HCT116 (cell line): ENCODE data around the gene AGAP1. TPM values are rescaled to one million over a fixed set of nuclear protein-coding genes. Genes with fewer than 3 reads are reported as not detected.

ENCODE experiments used
- ATAC-seq: fragments of 200-7000 bp; cut with Tn5 transposase; 2 replicates; pipeline ENCODE4 v1.9.1; 2020; ENCODE audit warnings: mild to moderate bottlenecking, moderate library complexity
- BruUV-seq: library from RNA; stranded (reverse); fragments of 400-500 nt; replicated peaks from 2 replicates; lab custom pipeline; 2021; lab: Mats Ljungman, UMichigan
- CTCF ChIA-PET: fragments of 300-600 bp; sonication (Branson Sonifier 250); formaldehyde crosslinking; loops from one replicate; lab custom pipeline; 2021; ENCODE audit warnings: antibody characterized with exemption; lab: Charles Lee
- POLR2A ChIA-PET: fragments of 300-600, 350-600 bp; sonication (Branson Sonifier 250); formaldehyde crosslinking; loops from one replicate; lab custom pipeline; 2021; ENCODE audit warnings: antibody characterized with exemption; lab: Charles Lee
- RAD21 ChIA-PET, 2 experiments: fragments of 300-600 bp; sonication (Branson Sonifier 250); formaldehyde crosslinking; loops; one replicate each; lab custom pipeline; 2023; ENCODE audit warnings: low total read pairs in 2 of 2; ENCODE audit not compliant: uncharacterized antibody in 2 of 2, unreplicated experiment in 2 of 2, low non-redundant PET in 1 of 2; lab: Charles Lee
- DNase-seq: peaks from one replicate; pipeline ENCODE4 v3.0.0-alpha.2; 2010; ENCODE audit warnings: low read depth, low spot score
- H2AFZ ChIP-seq: fragments of 200-600 bp; shearing (Covaris generic), sonication (generic); 2 replicates; pipeline ENCODE4 v1.6.1; 2017; ENCODE audit warnings: low read depth, mixed run types, mixed read lengths, antibody characterized with exemption, low read length; ENCODE audit not compliant: poor library complexity, severe bottlenecking
- H3K27ac ChIP-seq: 2 replicates; pipeline ENCODE4 v1.5.1; 2012; ENCODE audit warnings: low read depth, low read length
- H3K27me3 ChIP-seq: fragments of 200-600 bp; sonication (generic); 2 replicates; pipeline ENCODE4 v1.6.1; 2016; ENCODE audit warnings: mixed run types, low read length, mixed read lengths; ENCODE audit not compliant: insufficient read depth
- H3K36me3 ChIP-seq, 2 experiments: fragments of 200-500 bp in 1 of 2; fragments of 200-600 bp in 1 of 2; sonication (Bioruptor generic) in 1 of 2; sonication (generic) in 1 of 2; 2 replicates each; pipeline versions ENCODE4 v1.5.1 to v1.6.1; 2014 to 2016; ENCODE audit warnings: low read length in 2 of 2, inconsistent platforms in 1 of 2, mixed read lengths in 1 of 2, mixed run types in 1 of 2; ENCODE audit not compliant: insufficient read depth in 2 of 2, control insufficient read depth in 1 of 2
- H3K4me1 ChIP-seq, 2 experiments: fragments of 200-600 bp in 1 of 2; sonication (generic) in 1 of 2; 2 replicates each; pipeline versions ENCODE4 v1.5.1 to v1.6.1; 2012 to 2017; ENCODE audit warnings: low read length in 2 of 2, inconsistent platforms in 1 of 2, mild to moderate bottlenecking in 1 of 2, mixed read lengths in 1 of 2, mixed run types in 1 of 2, moderate library complexity in 1 of 2; ENCODE audit not compliant: insufficient read depth in 2 of 2, control insufficient read depth in 1 of 2
- H3K4me2 ChIP-seq: fragments of 200-600 bp; sonication (generic); 2 replicates; pipeline ENCODE4 v1.6.1; 2017; ENCODE audit warnings: mixed run types, low read length, mixed read lengths
- H3K4me3 ChIP-seq, 2 experiments: fragments of 200-600 bp in 1 of 2; sonication (generic) in 1 of 2; replicated peaks in 1 of 2; 2 replicates each; pipeline ENCODE4 v1.5.1; 2011 to 2016; ENCODE audit warnings: low read length in 2 of 2, control low read depth in 1 of 2, low read depth in 1 of 2, mild to moderate bottlenecking in 1 of 2, mixed read lengths in 1 of 2, mixed run types in 1 of 2
- H3K79me2 ChIP-seq: fragments of 200-600 bp; sonication (generic); 2 replicates; pipeline ENCODE4 v1.6.1; 2017; ENCODE audit warnings: mild to moderate bottlenecking, mixed run types, low read length, moderate library complexity, mixed read lengths; ENCODE audit not compliant: insufficient read depth
- H3K9ac ChIP-seq: fragments of 200-600 bp; sonication (generic); 2 replicates; pipeline ENCODE4 v1.6.1; 2016; ENCODE audit warnings: low read length, mixed read lengths
- H3K9me2 ChIP-seq: fragments of 200-600 bp; sonication (generic), shearing (Covaris generic); 2 replicates; pipeline ENCODE4 v1.6.1; 2017; ENCODE audit warnings: mixed run types, mild to moderate bottlenecking, moderate library complexity; ENCODE audit not compliant: insufficient read depth
- H3K9me3 ChIP-seq, 2 experiments: fragments of 200-500 bp in 1 of 2; fragments of 200-600 bp in 1 of 2; sonication (Bioruptor generic) in 1 of 2; sonication (generic) in 1 of 2; 2 replicates each; pipeline ENCODE4 v1.6.1; 2014 to 2017; ENCODE audit warnings: low read length in 2 of 2, mixed read lengths in 2 of 2, inconsistent platforms in 1 of 2, low read depth in 1 of 2, mild to moderate bottlenecking in 1 of 2, mixed run types in 1 of 2, moderate library complexity in 1 of 2; ENCODE audit not compliant: control insufficient read depth in 1 of 2, insufficient read depth in 1 of 2
- H4K20me1 ChIP-seq: fragments of 200-600 bp; sonication (generic), shearing (Covaris generic); 2 replicates; pipeline ENCODE4 v1.6.1; 2017; ENCODE audit warnings: mixed run types, mild to moderate bottlenecking, moderate library complexity; ENCODE audit not compliant: insufficient read depth
- CBX3 ChIP-seq: IDR thresholded peaks from 2 replicates; pipeline ENCODE4 v1.6.1; 2012; ENCODE audit warnings: low read depth
- CEBPB ChIP-seq: IDR thresholded peaks from 2 replicates; pipeline ENCODE4 v1.6.1; 2012; ENCODE audit warnings: low read depth
- EGR1 ChIP-seq: IDR thresholded peaks from 2 replicates; pipeline ENCODE4 v1.6.1; 2012; ENCODE audit warnings: low read depth
- ELF1 ChIP-seq: IDR thresholded peaks from 2 replicates; pipeline ENCODE4 v1.6.1; 2012; ENCODE audit warnings: low read depth, borderline replicate concordance
- EZH2 ChIP-seq: fragments of 200-600 bp; sonication (generic); IDR thresholded peaks from 2 replicates; pipeline ENCODE4 v1.6.1; 2017; ENCODE audit warnings: antibody characterized with exemption, mixed run types
- FOSL1 ChIP-seq: IDR thresholded peaks from 2 replicates; pipeline ENCODE4 v1.6.1; 2012; ENCODE audit warnings: low read depth
- JUND ChIP-seq: IDR thresholded peaks from 2 replicates; pipeline ENCODE4 v1.6.1; 2012
- MAX ChIP-seq: IDR thresholded peaks from 2 replicates; pipeline ENCODE4 v1.6.1; 2012
- POLR2A ChIP-seq: IDR thresholded peaks from 2 replicates; pipeline ENCODE4 v1.7.0; 2011; ENCODE audit warnings: borderline replicate concordance; ENCODE audit not compliant: insufficient read depth, insufficient read length; ENCODE audit errors: extremely low read depth
- REST ChIP-seq: IDR thresholded peaks from 2 replicates; pipeline ENCODE4 v1.6.1; 2012; ENCODE audit warnings: low read depth
- SIN3A ChIP-seq: IDR thresholded peaks from 2 replicates; pipeline ENCODE4 v1.6.1; 2012; ENCODE audit warnings: low read depth
- SP1 ChIP-seq: IDR thresholded peaks from 2 replicates; pipeline ENCODE4 v1.6.1; 2012; ENCODE audit warnings: low read depth
- TCF7L2 ChIP-seq: IDR thresholded peaks from 2 replicates; pipeline ENCODE4 v1.7.0; 2011; ENCODE audit warnings: borderline replicate concordance, inconsistent platforms; ENCODE audit not compliant: insufficient read depth, insufficient read length; ENCODE audit errors: extremely low read depth
- YY1 ChIP-seq: IDR thresholded peaks from 2 replicates; pipeline ENCODE4 v1.6.1; 2011; ENCODE audit warnings: low read length, low read depth, moderate library complexity, mild to moderate bottlenecking; ENCODE audit not compliant: insufficient replicate concordance; ENCODE audit errors: extremely low read depth
- ZBTB33 ChIP-seq: IDR thresholded peaks from 2 replicates; pipeline ENCODE4 v1.6.1; 2011; ENCODE audit warnings: mild to moderate bottlenecking, low read length, moderate library complexity; ENCODE audit not compliant: insufficient replicate concordance; ENCODE audit errors: extremely low read depth
- ZNF274 ChIP-seq: fragments of 200-500 bp; sonication (Bioruptor generic); IDR thresholded peaks from 2 replicates; pipeline ENCODE4 v1.6.1; 2014; ENCODE audit warnings: mild to moderate bottlenecking, low read depth, low read length, inconsistent platforms
- intact Hi-C: fragments of 100-400 bp; cut with micrococcal nuclease; formaldehyde crosslinking; loops from 2 replicates; pipeline ENCODE4 v1.10.0; 2022
- total RNA-seq: library from RNA; stranded (reverse); gene quantifications from one replicate; pipeline ENCODE4 v1.2.1, GENCODE V29; 2021; ENCODE audit not compliant: unreplicated experiment
- TF ChIP-seq, protein P1 (sequence below): IDR thresholded peaks from 2 replicates; pipeline ENCODE4 v1.6.1; 2012

The AGAP1 gene
- total RNA-seq, 1 experiment from 2014 or later, result 43.8 TPM

GRCh38 chr2:235486729-235487128, 7.1 kb upstream of the AGAP1 start (continued):
- TF ChIP-seq EZH2, result no peak
- TF ChIP-seq REST, result no peak

DNA sequence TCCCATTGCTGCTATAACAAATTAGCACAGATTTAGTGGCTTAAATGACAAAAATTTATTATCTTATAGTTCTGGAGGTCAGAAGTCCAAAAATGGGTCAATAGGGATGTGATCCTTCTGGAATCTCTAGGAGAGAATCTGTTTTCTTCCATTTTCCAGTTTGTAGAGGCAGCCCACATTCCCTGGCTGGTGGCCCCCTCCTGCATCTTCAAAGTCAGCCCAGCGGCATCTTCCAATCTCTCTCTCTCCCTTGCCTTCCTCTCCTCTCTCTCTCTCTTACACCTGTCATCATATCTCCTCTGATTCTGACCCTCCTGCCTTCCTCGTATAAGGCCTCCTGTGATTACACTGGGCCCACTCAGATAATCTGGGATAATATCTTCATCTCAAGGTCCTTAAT, 3.9 kb upstream of the AGAP1 start:
- Histone ChIP-seq H4K20me1 (no peaks in the 10 kb centered on the region), H3K27ac (no peak overlapping the region), H3K36me3 (no peaks in the 10 kb centered on the region), H3K27me3 (no peaks in the 10 kb centered on the region), H3K4me2 (no peak overlapping the region), H2AFZ (no peak overlapping the region), H3K4me1 (peaks cover 0 to 5% of the 10 kb centered on the region in 2 experiments; a peak in 2 of 4 replicates), H3K4me3 (no peak overlapping the region), H3K9me3 (no peaks in the 10 kb centered on the region), H3K9ac (no peak overlapping the region), H3K79me2 (peaks cover 4% of the 10 kb centered on the region), H3K9me2 (no peaks in the 10 kb centered on the region)
- POLR2A ChIA-PET, result no interaction called here
- BruUV-seq, result no TSS peak
- CTCF ChIA-PET, result no interaction called here
- RAD21 ChIA-PET, result no interaction called here
- no peak for ATAC-seq
- no peak for DNase-seq
- intact Hi-C loops, result no loop called here
- TF ChIP-seq EZH2 (no peak), POLR2A (no peak), YY1 (no peak), SP1 (no peak), TCF7L2 (no peak), JUND (no peak), FOSL1 (no peak), CBX3 (no peak), ZBTB33 (no peak), SIN3A (no peak), CEBPB (no peak), MAX (no peak), ZNF274 (no peak), EGR1 (no peak), ELF1 (no peak), REST (no peak)
- TF ChIP-seq, protein P1, sequence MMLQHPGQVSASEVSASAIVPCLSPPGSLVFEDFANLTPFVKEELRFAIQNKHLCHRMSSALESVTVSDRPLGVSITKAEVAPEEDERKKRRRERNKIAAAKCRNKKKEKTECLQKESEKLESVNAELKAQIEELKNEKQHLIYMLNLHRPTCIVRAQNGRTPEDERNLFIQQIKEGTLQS, result no peak
